GM12875 (cell line): ENCODE measurements around the gene EID3.
A peak's percentile ranks its signal among the peaks of the same experiment; 100 is the strongest.
"Not testable (repeated sequence)": the region's sequence is repeated elsewhere in the genome, so short reads cannot be mapped to it uniquely, and the experiment has no call there.

Source experiments
- H3K4me3 ChIP-seq: one replicate; pipeline ENCODE4 v1.5.1; 2011; ENCODE audit warnings: low read depth, low read length, control low read depth
- TF ChIP-seq, protein P1 (sequence below): IDR thresholded peaks from 2 replicates; pipeline ENCODE4 v1.5.1; 2011; ENCODE audit warnings: low read depth, mild to moderate bottlenecking, control low read depth, inconsistent platforms, low read length, moderate library complexity, borderline replicate concordance; ENCODE audit not compliant: insufficient read depth

The EID3 gene

DNA sequence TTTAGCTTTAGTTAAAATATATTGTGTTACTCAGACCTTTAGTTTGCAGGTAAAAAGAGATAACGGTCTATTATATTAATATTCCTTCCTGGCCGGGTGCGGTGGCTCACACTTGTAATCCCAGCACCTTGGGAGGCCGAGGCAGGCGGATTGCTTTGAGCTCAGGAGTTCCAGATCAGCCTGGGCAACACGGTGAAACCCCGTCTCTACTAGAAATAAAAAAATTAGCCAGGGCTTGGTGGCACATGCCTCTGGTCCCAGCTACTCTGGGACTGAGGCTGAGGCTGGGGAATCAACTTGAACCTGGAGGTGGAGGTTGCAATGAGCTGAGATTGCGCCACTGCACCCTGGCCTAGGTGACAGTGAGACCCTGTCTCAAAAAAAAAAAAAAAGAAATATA, 13.2 kb upstream of the EID3 start:
- no peak overlapping the region for H3K4me3 ChIP-seq
- TF ChIP-seq, protein P1, sequence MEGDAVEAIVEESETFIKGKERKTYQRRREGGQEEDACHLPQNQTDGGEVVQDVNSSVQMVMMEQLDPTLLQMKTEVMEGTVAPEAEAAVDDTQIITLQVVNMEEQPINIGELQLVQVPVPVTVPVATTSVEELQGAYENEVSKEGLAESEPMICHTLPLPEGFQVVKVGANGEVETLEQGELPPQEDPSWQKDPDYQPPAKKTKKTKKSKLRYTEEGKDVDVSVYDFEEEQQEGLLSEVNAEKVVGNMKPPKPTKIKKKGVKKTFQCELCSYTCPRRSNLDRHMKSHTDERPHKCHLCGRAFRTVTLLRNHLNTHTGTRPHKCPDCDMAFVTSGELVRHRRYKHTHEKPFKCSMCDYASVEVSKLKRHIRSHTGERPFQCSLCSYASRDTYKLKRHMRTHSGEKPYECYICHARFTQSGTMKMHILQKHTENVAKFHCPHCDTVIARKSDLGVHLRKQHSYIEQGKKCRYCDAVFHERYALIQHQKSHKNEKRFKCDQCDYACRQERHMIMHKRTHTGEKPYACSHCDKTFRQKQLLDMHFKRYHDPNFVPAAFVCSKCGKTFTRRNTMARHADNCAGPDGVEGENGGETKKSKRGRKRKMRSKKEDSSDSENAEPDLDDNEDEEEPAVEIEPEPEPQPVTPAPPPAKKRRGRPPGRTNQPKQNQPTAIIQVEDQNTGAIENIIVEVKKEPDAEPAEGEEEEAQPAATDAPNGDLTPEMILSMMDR: no peak

GRCh38 chr12:104290855-104291254, 12.7 kb upstream of the EID3 start:
- TF ChIP-seq, protein P1: no peak
- no peak overlapping the region for H3K4me3 ChIP-seq

- no peak overlapping the region for H3K4me3 ChIP-seq
- TF ChIP-seq, protein P1: no peak
Measured at GRCh38 chr12:104291867-104292524, 11.5 kb upstream of the EID3 start.

- H3K4me3 ChIP-seq: no peak overlapping the region
Measured at GRCh38 chr12:104292872-104293794, 10.4 kb upstream of the EID3 start.

DNA sequence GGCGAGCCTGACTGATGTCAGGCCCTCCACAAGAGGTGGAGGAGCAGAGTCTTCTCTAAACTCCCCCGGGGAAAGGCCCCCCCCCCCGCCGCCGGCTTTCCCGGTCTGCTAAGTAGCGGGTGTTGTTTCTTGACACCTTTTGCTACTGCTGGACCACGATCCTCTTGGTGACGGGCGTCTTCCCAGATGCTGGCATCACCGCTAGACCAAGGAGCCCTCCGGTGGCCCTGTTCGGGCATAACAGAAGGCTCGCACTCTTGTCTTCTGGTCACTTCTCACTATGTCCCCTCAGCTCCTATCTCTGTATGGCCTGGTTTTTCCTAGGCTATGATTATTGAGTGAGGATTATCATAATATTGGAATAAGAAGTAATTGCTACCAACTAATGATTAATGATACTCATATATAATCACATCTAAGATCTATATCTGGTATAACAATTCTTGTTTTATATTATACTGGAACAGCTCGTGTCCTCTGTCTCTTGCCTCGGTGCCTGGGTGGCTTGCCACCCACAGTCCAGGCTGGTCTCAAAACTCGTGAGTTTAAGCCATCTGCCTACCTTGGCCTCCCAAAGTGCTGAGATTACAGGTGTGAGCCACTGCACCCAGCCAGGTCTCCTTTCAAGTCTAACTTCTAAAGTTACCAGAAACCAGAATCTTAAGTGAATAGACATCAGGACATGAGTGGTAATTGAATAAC, 9.2 kb upstream of the EID3 start:
- H3K4me3 ChIP-seq: not testable (repeated sequence)
- TF ChIP-seq, protein P1: 0 out of 2 replicates have a peak, but pooled peaks have one; percentile 10

More at GRCh38 chr12:104292872-104293794, 10.4 kb upstream of the EID3 start:
- TF ChIP-seq, protein P1: no peak

- TF ChIP-seq, protein P1: no peak
- H3K4me3 ChIP-seq: no peak overlapping the region
Measured at GRCh38 chr12:104294927-104295668, 8.4 kb upstream of the EID3 start.
